Activated CD8-positive, alpha-beta memory T cell treated with anti-CD3 and anti-CD28 coated beads, Interleukin-2, amount 50 U/mL, for 48 hours (primary cell): ENCODE data around the gene SYT2.
"Not testable (repeated sequence)": the region's sequence is repeated elsewhere in the genome, so short reads cannot be mapped to it uniquely, and the experiment has no call there.

Experiments used
- DNase-seq: peaks from one replicate; pipeline ENCODE4 v3.0.0-alpha.2; 2020

The SYT2 gene

GRCh38 chr1:202587859-202588485, 122.3 kb downstream of the SYT2 start:
- no peak for DNase-seq

- no peak for DNase-seq
Observed at GRCh38 chr1:202586871-202587270, 123.4 kb downstream of the SYT2 start.

- DNase-seq, result no peak
Observed at GRCh38 chr1:202586018-202586821, 124.0 kb downstream of the SYT2 start.

GRCh38 chr1:202585590-202585933, 124.7 kb downstream of the SYT2 start:
- no peak for DNase-seq

GRCh38 chr1:202584707-202585589, 125.3 kb downstream of the SYT2 start:
- DNase-seq, result no peak

GRCh38 chr1:202582350-202582749, 127.9 kb downstream of the SYT2 start:
- DNase-seq, result not testable (repeated sequence)

- DNase-seq, result no peak
Observed at GRCh38 chr1:202580619-202581018, 129.6 kb downstream of the SYT2 start.

- DNase-seq, result no peak
Observed at GRCh38 chr1:202579806-202580205, 130.4 kb downstream of the SYT2 start.

- DNase-seq, result no peak
Observed at GRCh38 chr1:202578565-202578964, 131.7 kb downstream of the SYT2 start.

- DNase-seq, result no peak
Observed at GRCh38 chr1:202578001-202578504, 132.2 kb downstream of the SYT2 start.

GRCh38 chr1:202577381-202577780, 132.9 kb downstream of the SYT2 start:
- DNase-seq, result no peak

GRCh38 chr1:202576816-202577215, 133.4 kb downstream of the SYT2 start:
- no peak for DNase-seq

- no peak for DNase-seq
Observed at GRCh38 chr1:202575918-202576653, 134.2 kb downstream of the SYT2 start.

GRCh38 chr1:202572867-202573266, 137.4 kb downstream of the SYT2 start:
- DNase-seq, result no peak

- DNase-seq, result no peak
Observed at GRCh38 chr1:202571719-202572339, 138.4 kb downstream of the SYT2 start.

GRCh38 chr1:202569393-202570322, 140.6 kb downstream of the SYT2 start:
- no peak for DNase-seq

- DNase-seq, result no peak
Observed at GRCh38 chr1:202568826-202569225, 141.4 kb downstream of the SYT2 start.

GRCh38 chr1:202568410-202568809, 141.8 kb downstream of the SYT2 start:
- no peak for DNase-seq

GRCh38 chr1:202567738-202568137, 142.5 kb downstream of the SYT2 start:
- no peak for DNase-seq

- DNase-seq, result no peak
Observed at GRCh38 chr1:202565890-202566602, 144.2 kb downstream of the SYT2 start.
